Sigmoid colon (tissue), 3 donors: ENCODE data around the gene ANKS4B.

ENCODE experiments used
- CTCF ChIP-seq, 4 experiments: fragments of 450-650 bp in 3 of 4; fragments of 200-600 bp in 1 of 4; IDR thresholded peaks; one replicate each; pipeline ENCODE4 v1.5.1; 2016 to 2019; ENCODE audit warnings: antibody characterized with exemption in 4 of 4, mild to moderate bottlenecking in 3 of 4, moderate library complexity in 2 of 4
- POLR2A ChIP-seq, 2 donors: fragments of 450-650 bp; IDR thresholded peaks; one replicate each; pipeline ENCODE4 v1.6.1; 2016; ENCODE audit warnings: antibody characterized with exemption in 2 of 2, mild to moderate bottlenecking in 2 of 2, moderate library complexity in 2 of 2

GRCh38 chr16:21257284-21257683 lies 23.8 kb downstream of the ANKS4B start:
- no peak for TF ChIP-seq POLR2A (IDR thresholded peaks at IDR 0.05)
- TF ChIP-seq CTCF (IDR thresholded peaks at IDR 0.05) = no peak
